HCT116 (cell line): ENCODE results near the gene WWOX. TPM values are rescaled to one million over a fixed set of nuclear protein-coding genes. Genes with fewer than 3 reads are reported as not detected.

Experiments
- ATAC-seq: fragments of 200-7000 bp; cut with Tn5 transposase; 2 replicates; pipeline ENCODE4 v1.9.1; 2020; ENCODE audit warnings: mild to moderate bottlenecking, moderate library complexity
- BruUV-seq: library from RNA; stranded (reverse); fragments of 400-500 nt; replicated peaks from 2 replicates; lab custom pipeline; 2021; lab: Mats Ljungman, UMichigan
- CTCF ChIA-PET: fragments of 300-600 bp; sonication (Branson Sonifier 250); formaldehyde crosslinking; loops from one replicate; lab custom pipeline; 2021; ENCODE audit warnings: antibody characterized with exemption; lab: Charles Lee
- POLR2A ChIA-PET: fragments of 300-600, 350-600 bp; sonication (Branson Sonifier 250); formaldehyde crosslinking; loops from one replicate; lab custom pipeline; 2021; ENCODE audit warnings: antibody characterized with exemption; lab: Charles Lee
- RAD21 ChIA-PET, 2 experiments: fragments of 300-600 bp; sonication (Branson Sonifier 250); formaldehyde crosslinking; loops; one replicate each; lab custom pipeline; 2023; ENCODE audit warnings: low total read pairs in 2 of 2; ENCODE audit not compliant: uncharacterized antibody in 2 of 2, unreplicated experiment in 2 of 2, low non-redundant PET in 1 of 2; lab: Charles Lee
- DNase-seq: peaks from one replicate; pipeline ENCODE4 v3.0.0-alpha.2; 2010; ENCODE audit warnings: low read depth, low spot score
- H2AFZ ChIP-seq: fragments of 200-600 bp; shearing (Covaris generic), sonication (generic); 2 replicates; pipeline ENCODE4 v1.6.1; 2017; ENCODE audit warnings: low read depth, mixed run types, mixed read lengths, antibody characterized with exemption, low read length; ENCODE audit not compliant: poor library complexity, severe bottlenecking
- H3K27ac ChIP-seq: 2 replicates; pipeline ENCODE4 v1.5.1; 2012; ENCODE audit warnings: low read depth, low read length
- H3K27me3 ChIP-seq: fragments of 200-600 bp; sonication (generic); 2 replicates; pipeline ENCODE4 v1.6.1; 2016; ENCODE audit warnings: mixed run types, low read length, mixed read lengths; ENCODE audit not compliant: insufficient read depth
- H3K36me3 ChIP-seq, 2 experiments: fragments of 200-500 bp in 1 of 2; fragments of 200-600 bp in 1 of 2; sonication (Bioruptor generic) in 1 of 2; sonication (generic) in 1 of 2; 2 replicates each; pipeline versions ENCODE4 v1.5.1 to v1.6.1; 2014 to 2016; ENCODE audit warnings: low read length in 2 of 2, inconsistent platforms in 1 of 2, mixed read lengths in 1 of 2, mixed run types in 1 of 2; ENCODE audit not compliant: insufficient read depth in 2 of 2, control insufficient read depth in 1 of 2
- H3K4me1 ChIP-seq, 2 experiments: fragments of 200-600 bp in 1 of 2; sonication (generic) in 1 of 2; 2 replicates each; pipeline versions ENCODE4 v1.5.1 to v1.6.1; 2012 to 2017; ENCODE audit warnings: low read length in 2 of 2, inconsistent platforms in 1 of 2, mild to moderate bottlenecking in 1 of 2, mixed read lengths in 1 of 2, mixed run types in 1 of 2, moderate library complexity in 1 of 2; ENCODE audit not compliant: insufficient read depth in 2 of 2, control insufficient read depth in 1 of 2
- H3K4me2 ChIP-seq: fragments of 200-600 bp; sonication (generic); 2 replicates; pipeline ENCODE4 v1.6.1; 2017; ENCODE audit warnings: mixed run types, low read length, mixed read lengths
- H3K4me3 ChIP-seq, 2 experiments: fragments of 200-600 bp in 1 of 2; sonication (generic) in 1 of 2; replicated peaks in 1 of 2; 2 replicates each; pipeline ENCODE4 v1.5.1; 2011 to 2016; ENCODE audit warnings: low read length in 2 of 2, control low read depth in 1 of 2, low read depth in 1 of 2, mild to moderate bottlenecking in 1 of 2, mixed read lengths in 1 of 2, mixed run types in 1 of 2
- H3K79me2 ChIP-seq: fragments of 200-600 bp; sonication (generic); 2 replicates; pipeline ENCODE4 v1.6.1; 2017; ENCODE audit warnings: mild to moderate bottlenecking, mixed run types, low read length, moderate library complexity, mixed read lengths; ENCODE audit not compliant: insufficient read depth
- H3K9ac ChIP-seq: fragments of 200-600 bp; sonication (generic); 2 replicates; pipeline ENCODE4 v1.6.1; 2016; ENCODE audit warnings: low read length, mixed read lengths
- H3K9me2 ChIP-seq: fragments of 200-600 bp; sonication (generic), shearing (Covaris generic); 2 replicates; pipeline ENCODE4 v1.6.1; 2017; ENCODE audit warnings: mixed run types, mild to moderate bottlenecking, moderate library complexity; ENCODE audit not compliant: insufficient read depth
- H3K9me3 ChIP-seq, 2 experiments: fragments of 200-500 bp in 1 of 2; fragments of 200-600 bp in 1 of 2; sonication (Bioruptor generic) in 1 of 2; sonication (generic) in 1 of 2; 2 replicates each; pipeline ENCODE4 v1.6.1; 2014 to 2017; ENCODE audit warnings: low read length in 2 of 2, mixed read lengths in 2 of 2, inconsistent platforms in 1 of 2, low read depth in 1 of 2, mild to moderate bottlenecking in 1 of 2, mixed run types in 1 of 2, moderate library complexity in 1 of 2; ENCODE audit not compliant: control insufficient read depth in 1 of 2, insufficient read depth in 1 of 2
- H4K20me1 ChIP-seq: fragments of 200-600 bp; sonication (generic), shearing (Covaris generic); 2 replicates; pipeline ENCODE4 v1.6.1; 2017; ENCODE audit warnings: mixed run types, mild to moderate bottlenecking, moderate library complexity; ENCODE audit not compliant: insufficient read depth
- ATF3 ChIP-seq: IDR thresholded peaks from 2 replicates; pipeline ENCODE4 v1.6.1; 2012
- CEBPB ChIP-seq: IDR thresholded peaks from 2 replicates; pipeline ENCODE4 v1.6.1; 2012; ENCODE audit warnings: low read depth
- EZH2 ChIP-seq: fragments of 200-600 bp; sonication (generic); IDR thresholded peaks from 2 replicates; pipeline ENCODE4 v1.6.1; 2017; ENCODE audit warnings: antibody characterized with exemption, mixed run types
- EZH2phosphoT487 ChIP-seq: fragments of 200-600 bp; IDR thresholded peaks from 2 replicates; pipeline ENCODE4 v1.6.1; 2018; ENCODE audit warnings: antibody characterized with exemption, borderline replicate concordance
- FOSL1 ChIP-seq: IDR thresholded peaks from 2 replicates; pipeline ENCODE4 v1.6.1; 2012; ENCODE audit warnings: low read depth
- JUND ChIP-seq: IDR thresholded peaks from 2 replicates; pipeline ENCODE4 v1.6.1; 2012
- POLR2A ChIP-seq: IDR thresholded peaks from 2 replicates; pipeline ENCODE4 v1.7.0; 2011; ENCODE audit warnings: borderline replicate concordance; ENCODE audit not compliant: insufficient read depth, insufficient read length; ENCODE audit errors: extremely low read depth
- REST ChIP-seq: IDR thresholded peaks from 2 replicates; pipeline ENCODE4 v1.6.1; 2012; ENCODE audit warnings: low read depth
- SP1 ChIP-seq: IDR thresholded peaks from 2 replicates; pipeline ENCODE4 v1.6.1; 2012; ENCODE audit warnings: low read depth
- SRF ChIP-seq: IDR thresholded peaks from 2 replicates; pipeline ENCODE4 v1.6.1; 2012; ENCODE audit warnings: low read depth
- YY1 ChIP-seq: IDR thresholded peaks from 2 replicates; pipeline ENCODE4 v1.6.1; 2011; ENCODE audit warnings: low read length, low read depth, moderate library complexity, mild to moderate bottlenecking; ENCODE audit not compliant: insufficient replicate concordance; ENCODE audit errors: extremely low read depth
- ZNF274 ChIP-seq: fragments of 200-500 bp; sonication (Bioruptor generic); IDR thresholded peaks from 2 replicates; pipeline ENCODE4 v1.6.1; 2014; ENCODE audit warnings: mild to moderate bottlenecking, low read depth, low read length, inconsistent platforms
- intact Hi-C: fragments of 100-400 bp; cut with micrococcal nuclease; formaldehyde crosslinking; loops from 2 replicates; pipeline ENCODE4 v1.10.0; 2022
- total RNA-seq: library from RNA; stranded (reverse); gene quantifications from one replicate; pipeline ENCODE4 v1.2.1, GENCODE V29; 2021; ENCODE audit not compliant: unreplicated experiment

Gene WWOX
- total RNA-seq, 1 experiment from 2014 or later: 13.7 TPM

GRCh38 chr16:78608305-78608776, 508.9 kb downstream of the WWOX start:
- Histone ChIP-seq H2AFZ (no peak overlapping the region), H4K20me1 (no peaks in the 10 kb centered on the region), H3K4me3 (no peak overlapping the region), H3K4me1 (no peaks in the 10 kb centered on the region), H3K4me2 (no peak overlapping the region), H3K9me2 (no peaks in the 10 kb centered on the region), H3K27ac (no peak overlapping the region), H3K79me2 (no peaks in the 10 kb centered on the region), H3K9ac (no peak overlapping the region), H3K9me3 (no peaks in the 10 kb centered on the region), H3K36me3 (no peaks in the 10 kb centered on the region), H3K27me3 (no peaks in the 10 kb centered on the region)
- RAD21 ChIA-PET: no interaction called here
- POLR2A ChIA-PET: no interaction called here
- DNase-seq: no peak
- CTCF ChIA-PET: no interaction called here
- intact Hi-C loops: no loop called here
- BruUV-seq: no TSS peak
- ATAC-seq: no peak
- TF ChIP-seq EZH2phosphoT487: no peak
- TF ChIP-seq JUND: no peak
- TF ChIP-seq CEBPB: no peak

DNA sequence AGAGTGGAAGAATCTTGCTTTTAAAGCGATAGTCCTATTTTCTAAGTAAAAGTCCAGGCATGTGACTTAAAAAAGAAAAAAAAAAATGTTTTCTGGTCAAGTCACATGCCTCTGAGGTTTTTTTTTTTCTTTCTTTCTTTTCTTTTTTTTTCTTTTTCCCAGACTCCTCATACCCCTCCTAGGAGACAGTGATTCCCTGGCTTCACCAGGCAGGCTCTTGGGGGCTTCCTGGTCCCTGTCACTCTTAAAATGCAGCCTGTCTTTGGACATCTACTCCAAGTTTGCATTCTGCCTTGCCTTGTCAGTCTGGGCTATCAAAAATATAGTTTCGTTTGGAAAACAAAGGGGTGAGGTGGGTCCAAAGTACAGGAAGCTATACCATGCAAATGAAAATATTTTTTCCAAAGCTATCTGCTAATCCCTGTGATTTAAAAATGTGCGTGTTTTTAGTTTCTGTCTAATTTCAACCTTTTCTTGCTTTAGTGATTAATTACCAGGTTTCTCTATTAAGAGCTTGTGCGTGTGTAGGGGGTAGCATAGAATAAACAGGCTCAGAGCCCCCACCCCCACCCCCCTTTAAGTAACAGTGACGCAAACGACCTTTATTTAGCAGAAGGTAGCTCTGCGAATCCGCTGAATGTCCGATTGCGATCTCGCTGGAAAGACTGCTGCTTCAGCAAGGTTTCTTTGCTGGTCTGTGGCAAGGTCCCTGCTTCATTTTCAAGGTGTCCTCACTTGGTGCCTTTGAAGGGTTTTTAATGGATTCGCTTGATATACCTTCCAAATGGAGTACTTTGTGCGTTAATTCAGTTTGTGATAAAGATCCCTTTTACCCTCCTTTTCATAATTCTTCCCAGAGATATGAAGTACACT, 510.2 kb downstream of the WWOX start:
- H3K36me3 ChIP-seq: no peaks in the 10 kb centered on the region
- no peak overlapping the region for H3K4me3 ChIP-seq
- ChIA-PET RAD21 (no interaction called here), CTCF (no interaction called here), POLR2A (no interaction called here)
- no peaks in the 10 kb centered on the region for H3K4me1 ChIP-seq
- TF ChIP-seq REST (no peak), YY1 (no peak), FOSL1 (no peak), SRF (no peak), CEBPB (no peak), EZH2phosphoT487 (no peak), JUND (no peak), EZH2 (no peak), SP1 (no peak), ATF3 (no peak), ZNF274 (no peak), POLR2A (no peak)
- no peak overlapping the region for H3K9ac ChIP-seq
- BruUV-seq: no TSS peak
- H3K9me3 ChIP-seq: no peaks in the 10 kb centered on the region
- no peaks in the 10 kb centered on the region for H4K20me1 ChIP-seq
- H3K79me2 ChIP-seq: no peaks in the 10 kb centered on the region
- H2AFZ ChIP-seq: no peak overlapping the region
- intact Hi-C loops: no loop called here
- no peak for ATAC-seq
- no peaks in the 10 kb centered on the region for H3K27me3 ChIP-seq
- H3K27ac ChIP-seq: no peak overlapping the region
- no peak overlapping the region for H3K4me2 ChIP-seq
- DNase-seq: no peak
- no peaks in the 10 kb centered on the region for H3K9me2 ChIP-seq
